HEK293T (cell line): ENCODE data around the gene LYSET.
"Not testable (repeated sequence)": the region's sequence is repeated elsewhere in the genome, so short reads cannot be mapped to it uniquely, and the experiment has no call there.

ENCODE experiments used
- CTCF ChIA-PET: fragments of 350-600 bp; formaldehyde crosslinking; extraction: SDS; loops from one replicate; lab custom pipeline; 2021; ENCODE audit warnings: antibody characterized with exemption, inconsistent platforms; lab: Yijun Ruan, JAX
- POLR2A ChIA-PET: fragments of 350-600 bp; formaldehyde crosslinking; extraction: SDS; loops from one replicate; lab custom pipeline; 2020; ENCODE audit warnings: antibody characterized with exemption, inconsistent platforms; lab: Yijun Ruan, JAX
- DNase-seq: peaks from one replicate; pipeline ENCODE4 v3.0.0; 2012; ENCODE audit warnings: mixed read lengths; ENCODE audit errors: extremely low spot score
- ARNT ChIP-seq: fragments of 450-650 bp; IDR thresholded peaks from 2 replicates; pipeline ENCODE4 v1.6.1; 2017; ENCODE audit warnings: mild to moderate bottlenecking
- BHLHE40 ChIP-seq: fragments of 450-650 bp; IDR thresholded peaks from 2 replicates; pipeline ENCODE4 v1.6.1; 2016; ENCODE audit warnings: mild to moderate bottlenecking, moderate library complexity, borderline replicate concordance
- CTBP1 ChIP-seq: fragments of 450-650 bp; IDR thresholded peaks from 2 replicates; pipeline ENCODE4 v1.6.1; 2016; ENCODE audit warnings: borderline replicate concordance
- ELF4 ChIP-seq: fragments of 450-650 bp; IDR thresholded peaks from 2 replicates; pipeline ENCODE4 v1.6.1; 2017; ENCODE audit warnings: antibody characterized with exemption
- FOXA1 ChIP-seq: fragments of 450-650 bp; IDR thresholded peaks from 2 replicates; pipeline ENCODE4 v1.6.1; 2016; ENCODE audit warnings: mild to moderate bottlenecking
- FOXK2 ChIP-seq: fragments of 450-650 bp; IDR thresholded peaks from 2 replicates; pipeline ENCODE4 v1.6.1; 2016; ENCODE audit warnings: mild to moderate bottlenecking
- FOXM1 ChIP-seq: fragments of 450-650 bp; IDR thresholded peaks from 2 replicates; pipeline ENCODE4 v1.6.1; 2017; ENCODE audit warnings: mild to moderate bottlenecking, borderline replicate concordance
- HDGF ChIP-seq: fragments of 450-650 bp; IDR thresholded peaks from 2 replicates; pipeline ENCODE4 v1.6.1; 2017; ENCODE audit warnings: antibody characterized with exemption, borderline replicate concordance
- L3MBTL2 ChIP-seq: fragments of 450-650 bp; conservative IDR thresholded peaks from 2 replicates; pipeline ENCODE4 v1.6.1; 2016; ENCODE audit warnings: mild to moderate bottlenecking
- LEF1 ChIP-seq: fragments of 450-650 bp; IDR thresholded peaks from 2 replicates; pipeline ENCODE4 v1.6.1; 2017; ENCODE audit warnings: mild to moderate bottlenecking, borderline replicate concordance
- NFRKB ChIP-seq: fragments of 450-650 bp; IDR thresholded peaks from 2 replicates; pipeline ENCODE4 v1.6.1; 2016; ENCODE audit warnings: mild to moderate bottlenecking, moderate library complexity
- SP1 ChIP-seq: fragments of 450-650 bp; IDR thresholded peaks from 2 replicates; pipeline ENCODE4 v1.6.1; 2017
- SUZ12 ChIP-seq: fragments of 450-650 bp; IDR thresholded peaks from 2 replicates; pipeline ENCODE4 v1.6.1; 2016; ENCODE audit warnings: mild to moderate bottlenecking
- TARDBP ChIP-seq: fragments of 450-650 bp; IDR thresholded peaks from 2 replicates; pipeline ENCODE4 v1.6.1; 2016
- ZNF384 ChIP-seq: fragments of 450-650 bp; IDR thresholded peaks from 2 replicates; pipeline ENCODE4 v1.6.1; 2016
- TF ChIP-seq, protein P1 (sequence below): fragments of 450-650 bp; IDR thresholded peaks from 2 replicates; pipeline ENCODE4 v1.6.1; 2016

LYSET gene

GRCh38 chr14:93165271-93166265, 19.5 kb upstream of the LYSET start:
- TF ChIP-seq, protein P1, sequence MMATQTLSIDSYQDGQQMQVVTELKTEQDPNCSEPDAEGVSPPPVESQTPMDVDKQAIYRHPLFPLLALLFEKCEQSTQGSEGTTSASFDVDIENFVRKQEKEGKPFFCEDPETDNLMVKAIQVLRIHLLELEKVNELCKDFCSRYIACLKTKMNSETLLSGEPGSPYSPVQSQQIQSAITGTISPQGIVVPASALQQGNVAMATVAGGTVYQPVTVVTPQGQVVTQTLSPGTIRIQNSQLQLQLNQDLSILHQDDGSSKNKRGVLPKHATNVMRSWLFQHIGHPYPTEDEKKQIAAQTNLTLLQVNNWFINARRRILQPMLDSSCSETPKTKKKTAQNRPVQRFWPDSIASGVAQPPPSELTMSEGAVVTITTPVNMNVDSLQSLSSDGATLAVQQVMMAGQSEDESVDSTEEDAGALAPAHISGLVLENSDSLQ = 0 out of 2 replicates have a peak, but pooled peaks have one; percentile 9
- CTCF ChIA-PET = interaction anchor here (1.1 kb wide), 1 partner anchor 12 kb away, joined by 3 read pairs; no protein-coding TSS in a partner anchor
- POLR2A ChIA-PET, DNase-seq: not testable (repeated sequence)

DNA sequence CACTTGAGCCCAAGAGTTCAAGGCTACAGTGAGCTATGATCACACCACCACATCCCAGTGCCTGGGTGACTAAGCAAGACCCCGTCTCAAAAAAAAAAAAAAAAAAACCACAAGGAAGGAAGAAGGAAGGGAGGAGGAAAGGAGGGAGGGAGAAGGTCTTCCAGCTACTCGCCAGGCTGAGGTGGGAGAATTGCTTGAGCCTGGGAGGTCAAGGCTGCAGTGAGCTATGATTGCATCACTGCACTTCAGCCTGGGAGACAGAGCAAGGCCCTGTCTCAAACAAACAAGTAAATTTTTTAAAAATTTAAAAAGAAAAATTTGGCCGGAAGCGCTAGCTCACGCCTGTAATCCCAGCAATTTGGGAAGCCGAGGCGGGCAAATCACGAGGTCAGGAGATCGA, 16.5 kb upstream of the LYSET start:
- ChIA-PET CTCF (interaction anchor here (1.4 kb wide), 1 partner anchor 55 kb away, joined by 8 read pairs; no protein-coding TSS in a partner anchor), POLR2A (interaction anchor here (1.7 to 3.6 kb wide), 2 partner anchors 16 to 54 kb away, joined by 4 to 17 read pairs; partner anchors contain the start of genes LYSET and MOAP1)
- DNase-seq = not testable (repeated sequence)

DNA sequence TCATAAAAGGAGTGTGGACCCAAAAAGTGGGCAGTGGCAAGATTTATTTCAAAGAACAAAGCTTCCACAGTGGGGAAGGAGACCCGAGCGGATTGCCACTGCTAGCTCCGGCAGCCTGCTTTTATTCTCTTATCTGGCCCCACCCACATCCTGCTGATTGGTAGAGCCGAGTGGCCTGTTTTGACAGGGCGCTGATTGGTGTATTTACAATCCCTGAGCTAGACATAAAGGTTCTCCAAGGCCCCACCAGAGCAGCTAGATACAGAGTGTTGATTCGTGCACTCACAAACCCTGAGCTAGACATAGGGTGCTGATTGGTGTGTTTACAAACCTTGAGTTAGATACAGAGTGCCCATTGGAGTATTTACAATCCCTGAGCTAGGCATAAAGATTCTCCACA, 15.5 kb upstream of the LYSET start:
- not testable (repeated sequence) for DNase-seq
- POLR2A ChIA-PET = interaction anchor here (1.7 to 3.6 kb wide), 2 partner anchors 15 to 55 kb away, joined by 4 to 17 read pairs; partner anchors contain the start of genes LYSET and MOAP1
- CTCF ChIA-PET = interaction anchor here (0.7 to 1.4 kb wide), 2 partner anchors 9 to 56 kb away, joined by 4 to 8 read pairs; no protein-coding TSS in a partner anchor

DNA sequence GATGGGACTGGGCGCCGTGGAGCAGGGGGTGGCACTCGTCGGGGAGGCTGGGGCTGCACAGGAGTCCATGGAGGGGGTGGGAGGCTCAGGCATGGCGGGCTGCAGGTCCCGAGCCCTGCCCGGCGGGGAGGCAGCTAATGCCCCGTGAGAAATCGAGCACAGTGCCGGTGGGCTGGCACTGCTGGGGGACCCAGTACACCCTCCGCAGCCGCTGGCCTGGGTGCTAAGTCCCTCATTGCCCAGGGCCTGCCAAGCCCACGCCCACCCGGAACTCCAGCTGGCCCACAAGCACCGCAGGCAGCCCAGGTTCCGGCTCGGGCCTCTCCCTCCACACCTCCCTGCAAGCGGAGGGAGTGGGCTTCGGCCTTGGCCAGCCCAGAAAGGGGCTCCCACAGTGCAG, 15.0 kb upstream of the LYSET start:
- DNase-seq = not testable (repeated sequence)
- ChIA-PET POLR2A (interaction anchor here (3.6 kb wide), 1 partner anchor 14 kb away, joined by 17 read pairs; the partner anchor contains the start of genes LYSET and MOAP1), CTCF (interaction anchor here (0.7 to 1.4 kb wide), 2 partner anchors 9 to 57 kb away, joined by 4 to 8 read pairs; no protein-coding TSS in a partner anchor)

DNA sequence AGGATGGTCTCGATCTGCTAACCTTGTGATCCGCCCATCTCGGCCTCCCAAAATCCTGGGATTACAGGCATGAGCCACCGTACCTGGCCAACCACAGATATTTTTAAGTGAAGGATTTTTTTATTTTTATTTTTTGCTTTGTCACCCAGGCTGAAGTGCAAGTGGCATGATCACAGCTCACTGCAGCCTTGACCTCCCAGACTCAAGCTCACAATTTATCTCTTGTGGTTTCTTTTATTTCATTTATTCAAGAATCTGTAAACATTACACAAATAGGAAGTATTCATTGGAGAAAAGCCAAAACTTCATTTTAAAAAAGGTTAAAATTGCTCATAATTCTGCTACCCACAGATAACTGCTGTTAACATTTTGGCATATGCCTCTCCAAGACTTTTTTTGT, 13.7 kb upstream of the LYSET start:
- TF ChIP-seq HDGF (no peak), LEF1 (no peak), FOXK2 (no peak), FOXM1 (no peak), CTBP1 (no peak), BHLHE40 (no peak), SP1 (no peak), SUZ12 (no peak), ARNT (no peak), L3MBTL2 (no peak), TARDBP (no peak), NFRKB (no peak), ZNF384 (no peak), FOXA1 (no peak), ELF4 (no peak)
- TF ChIP-seq, protein P1 = no peak
- no peak for DNase-seq
- ChIA-PET POLR2A (no interaction called here), CTCF (no interaction called here)

DNA sequence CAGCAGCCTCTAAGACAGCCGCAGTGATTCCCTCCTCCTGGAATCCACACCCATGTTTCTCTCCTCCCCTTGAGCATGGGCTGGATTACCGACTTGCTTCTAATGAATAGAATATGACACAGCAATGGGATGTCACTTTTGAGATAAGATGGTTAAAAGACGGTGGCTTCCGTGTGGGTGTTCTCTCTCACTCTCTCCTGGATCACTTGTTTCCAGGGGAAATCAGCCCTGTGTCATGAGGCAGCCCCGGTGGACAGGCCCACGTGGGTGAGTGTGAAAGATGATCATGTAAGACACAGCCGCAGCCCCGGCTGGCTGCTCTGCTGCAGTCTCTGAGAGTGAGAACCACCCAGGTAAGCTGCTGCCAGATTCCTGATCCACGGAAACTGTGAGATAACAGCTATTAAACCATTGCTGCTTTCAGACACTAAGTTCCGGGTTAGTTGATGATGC, 11.1 kb upstream of the LYSET start:
- TF ChIP-seq NFRKB = no peak
- TF ChIP-seq ARNT = no peak
- TF ChIP-seq, protein P1 = no peak
- no peak for TF ChIP-seq LEF1
- no peak for TF ChIP-seq SUZ12
- no peak for TF ChIP-seq ZNF384
- TF ChIP-seq ELF4 = no peak
- TF ChIP-seq FOXK2 = no peak
- no peak for TF ChIP-seq HDGF
- TF ChIP-seq SP1 = no peak
- TF ChIP-seq FOXA1 = no peak
- no peak for TF ChIP-seq FOXM1
- CTCF ChIA-PET = interaction anchor here (0.7 to 1.7 kb wide), 2 partner anchors 10 to 61 kb away, joined by 3 to 10 read pairs; no protein-coding TSS in a partner anchor
- POLR2A ChIA-PET = interaction anchor here (4.3 kb wide), 1 partner anchor 10 kb away, joined by 29 read pairs; the partner anchor contains the start of genes LYSET and MOAP1
- DNase-seq = no peak

GRCh38 chr14:93174731-93175130, 10.4 kb upstream of the LYSET start:
- ChIA-PET CTCF (interaction anchor here (0.7 to 1.7 kb wide), 3 partner anchors 9 to 61 kb away, joined by 3 to 10 read pairs (median 4); no protein-coding TSS in a partner anchor), POLR2A (interaction anchor here (4.3 kb wide), 1 partner anchor 9 kb away, joined by 29 read pairs; the partner anchor contains the start of genes LYSET and MOAP1)
- DNase-seq = not testable (repeated sequence)
